Esophagus squamous epithelium (tissue), 4 donors: ENCODE measurements around the gene COL5A2.

Experiments
- POLR2A ChIP-seq, 4 donors: fragments of 450-650 bp; IDR thresholded peaks; one replicate each; pipeline ENCODE4 v1.6.1; 2017; ENCODE audit warnings: antibody characterized with exemption in 4 of 4, mild to moderate bottlenecking in 4 of 4, moderate library complexity in 3 of 4
- TF ChIP-seq, protein P1 (sequence below), 6 experiments: fragments of 450-650 bp in 4 of 6; fragments of 200-600 bp in 2 of 6; sonication (generic) in 2 of 6; IDR thresholded peaks; one replicate each; pipeline ENCODE4 v1.5.1; 2016 to 2019; ENCODE audit warnings: antibody characterized with exemption in 6 of 6, mild to moderate bottlenecking in 4 of 6, moderate library complexity in 4 of 6

DNA sequence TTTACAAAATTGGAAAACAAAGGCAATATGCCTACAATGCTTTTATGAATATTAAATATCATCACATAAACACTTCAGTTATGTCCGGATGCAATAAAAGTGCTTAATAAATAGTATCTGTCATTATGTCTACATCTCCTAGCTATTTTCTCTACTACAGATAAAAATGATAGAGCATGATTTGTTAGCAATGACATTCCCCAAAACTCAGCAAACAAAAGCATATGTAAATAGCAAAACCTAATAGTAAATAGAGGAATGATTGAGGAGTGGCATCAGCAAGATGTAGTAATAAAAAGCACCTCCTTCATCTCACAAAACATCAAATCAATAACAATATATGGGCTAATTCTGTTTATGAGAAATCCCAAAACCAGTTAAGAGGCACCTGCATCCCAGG is 46.5 kb upstream of the COL5A2 start:
- TF ChIP-seq, protein P1, sequence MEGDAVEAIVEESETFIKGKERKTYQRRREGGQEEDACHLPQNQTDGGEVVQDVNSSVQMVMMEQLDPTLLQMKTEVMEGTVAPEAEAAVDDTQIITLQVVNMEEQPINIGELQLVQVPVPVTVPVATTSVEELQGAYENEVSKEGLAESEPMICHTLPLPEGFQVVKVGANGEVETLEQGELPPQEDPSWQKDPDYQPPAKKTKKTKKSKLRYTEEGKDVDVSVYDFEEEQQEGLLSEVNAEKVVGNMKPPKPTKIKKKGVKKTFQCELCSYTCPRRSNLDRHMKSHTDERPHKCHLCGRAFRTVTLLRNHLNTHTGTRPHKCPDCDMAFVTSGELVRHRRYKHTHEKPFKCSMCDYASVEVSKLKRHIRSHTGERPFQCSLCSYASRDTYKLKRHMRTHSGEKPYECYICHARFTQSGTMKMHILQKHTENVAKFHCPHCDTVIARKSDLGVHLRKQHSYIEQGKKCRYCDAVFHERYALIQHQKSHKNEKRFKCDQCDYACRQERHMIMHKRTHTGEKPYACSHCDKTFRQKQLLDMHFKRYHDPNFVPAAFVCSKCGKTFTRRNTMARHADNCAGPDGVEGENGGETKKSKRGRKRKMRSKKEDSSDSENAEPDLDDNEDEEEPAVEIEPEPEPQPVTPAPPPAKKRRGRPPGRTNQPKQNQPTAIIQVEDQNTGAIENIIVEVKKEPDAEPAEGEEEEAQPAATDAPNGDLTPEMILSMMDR (IDR thresholded peaks at IDR 0.05) = no peak
- TF ChIP-seq POLR2A (IDR thresholded peaks at IDR 0.05) = no peak
